ENCODE measurements around the gene NUP210.

DNA sequence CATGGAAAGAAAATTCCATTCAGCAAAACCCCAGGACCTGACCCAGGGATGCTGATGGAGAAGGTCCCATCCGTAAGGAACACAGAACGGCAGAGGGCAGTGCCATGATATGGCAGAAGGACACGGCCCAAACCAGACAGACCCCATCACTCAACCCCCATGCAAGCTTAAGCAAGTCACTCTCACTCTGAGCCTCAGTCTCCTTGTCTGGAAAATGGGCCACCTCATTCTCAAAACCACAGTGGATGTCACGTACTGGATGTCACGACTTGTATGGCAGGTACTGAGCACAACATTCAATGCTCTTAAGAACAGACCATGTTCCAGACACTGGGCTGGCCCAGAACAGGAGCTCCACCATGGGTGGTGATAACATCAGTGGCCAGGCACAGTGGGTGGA is 90.4 kb downstream of the NUP210 start:
- TF ChIP-seq, protein P1, sequence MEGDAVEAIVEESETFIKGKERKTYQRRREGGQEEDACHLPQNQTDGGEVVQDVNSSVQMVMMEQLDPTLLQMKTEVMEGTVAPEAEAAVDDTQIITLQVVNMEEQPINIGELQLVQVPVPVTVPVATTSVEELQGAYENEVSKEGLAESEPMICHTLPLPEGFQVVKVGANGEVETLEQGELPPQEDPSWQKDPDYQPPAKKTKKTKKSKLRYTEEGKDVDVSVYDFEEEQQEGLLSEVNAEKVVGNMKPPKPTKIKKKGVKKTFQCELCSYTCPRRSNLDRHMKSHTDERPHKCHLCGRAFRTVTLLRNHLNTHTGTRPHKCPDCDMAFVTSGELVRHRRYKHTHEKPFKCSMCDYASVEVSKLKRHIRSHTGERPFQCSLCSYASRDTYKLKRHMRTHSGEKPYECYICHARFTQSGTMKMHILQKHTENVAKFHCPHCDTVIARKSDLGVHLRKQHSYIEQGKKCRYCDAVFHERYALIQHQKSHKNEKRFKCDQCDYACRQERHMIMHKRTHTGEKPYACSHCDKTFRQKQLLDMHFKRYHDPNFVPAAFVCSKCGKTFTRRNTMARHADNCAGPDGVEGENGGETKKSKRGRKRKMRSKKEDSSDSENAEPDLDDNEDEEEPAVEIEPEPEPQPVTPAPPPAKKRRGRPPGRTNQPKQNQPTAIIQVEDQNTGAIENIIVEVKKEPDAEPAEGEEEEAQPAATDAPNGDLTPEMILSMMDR (conservative IDR thresholded peaks at IDR 0.05; ENCODE audit: low read length), result no peak
- TF ChIP-seq EZH2phosphoT487 (IDR thresholded peaks at IDR 0.05; ENCODE audit: borderline replicate concordance), result no peak
